HG02763 (cell line): ENCODE data around the gene CD109.
"Not testable (repeated sequence)": the region's sequence is repeated elsewhere in the genome, so short reads cannot be mapped to it uniquely, and the experiment has no call there.

ENCODE experiments used
- ATAC-seq: cut with Tn5 transposase; IDR thresholded peaks from one replicate; pipeline ENCODE4 v1.9.1; 2021; ENCODE audit warnings: mild to moderate bottlenecking, moderate library complexity; ENCODE audit not compliant: unreplicated experiment

CD109 gene

GRCh38 chr6:73782911-73783310, 86.9 kb downstream of the CD109 start:
- no peak for ATAC-seq

GRCh38 chr6:73784726-73785505, 88.9 kb downstream of the CD109 start:
- no peak for ATAC-seq

- ATAC-seq = no peak
Measured at GRCh38 chr6:73790574-73790973, 94.6 kb downstream of the CD109 start.

DNA sequence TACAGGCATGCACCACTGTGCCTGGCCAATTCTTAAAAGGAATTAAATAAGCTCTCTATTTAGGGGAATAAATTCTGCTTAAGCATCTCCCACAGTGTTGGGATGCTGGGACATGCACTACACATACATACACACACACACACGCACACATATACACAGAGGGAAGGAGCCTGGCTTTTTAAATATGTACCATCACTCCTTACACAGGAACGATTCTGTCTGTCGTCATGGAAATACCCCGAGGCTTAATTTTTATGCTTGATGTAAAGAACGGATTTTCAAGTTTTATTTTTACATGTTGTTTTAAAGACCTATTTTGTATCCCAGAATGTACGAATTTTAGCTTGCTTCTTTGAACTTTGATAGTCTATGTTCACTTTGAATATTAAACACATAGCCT, 95.3 kb downstream of the CD109 start:
- no peak for ATAC-seq

GRCh38 chr6:73792738-73793137, 96.7 kb downstream of the CD109 start:
- ATAC-seq = no peak

DNA sequence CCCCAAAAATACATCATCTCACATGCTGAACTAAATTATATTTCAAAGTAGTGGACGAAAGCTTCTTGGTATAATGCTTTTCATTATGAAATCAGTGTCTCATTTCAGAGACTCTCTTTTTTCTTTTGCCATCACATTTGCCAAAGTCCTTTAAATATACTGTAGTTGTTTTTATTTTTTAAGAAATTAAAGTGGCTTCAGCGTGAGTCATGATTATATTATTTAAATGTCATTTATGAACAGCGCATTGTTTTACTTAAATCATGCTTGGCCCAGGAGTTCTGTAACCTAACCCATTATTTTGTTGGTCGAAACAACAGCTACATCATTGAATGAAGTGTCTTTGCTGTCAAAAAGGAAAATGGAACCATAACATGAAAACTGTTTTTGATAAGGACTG, 100.9 kb downstream of the CD109 start:
- no peak for ATAC-seq

- ATAC-seq = no peak
Measured at GRCh38 chr6:73797861-73798260, 101.9 kb downstream of the CD109 start.

DNA sequence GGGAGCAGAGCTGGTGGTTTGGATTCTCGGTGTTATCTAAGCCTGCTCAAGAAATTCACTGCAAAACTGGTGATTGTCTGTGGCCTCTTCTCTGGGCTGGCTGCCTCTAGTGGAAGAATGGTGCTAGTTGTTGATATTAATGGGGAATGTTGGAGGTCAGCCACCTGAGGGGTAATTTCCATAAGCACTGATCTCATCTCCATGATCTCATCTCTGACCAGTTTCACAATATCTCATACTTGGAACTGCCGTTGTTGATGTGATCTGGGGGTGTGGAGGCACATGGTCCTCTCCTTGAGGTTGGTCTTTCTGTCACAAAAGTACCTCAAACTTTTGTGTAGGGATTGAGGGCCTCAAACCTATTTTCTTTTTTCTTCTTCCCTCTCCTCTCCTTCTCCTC, 102.6 kb downstream of the CD109 start:
- ATAC-seq = peak; percentile 75

DNA sequence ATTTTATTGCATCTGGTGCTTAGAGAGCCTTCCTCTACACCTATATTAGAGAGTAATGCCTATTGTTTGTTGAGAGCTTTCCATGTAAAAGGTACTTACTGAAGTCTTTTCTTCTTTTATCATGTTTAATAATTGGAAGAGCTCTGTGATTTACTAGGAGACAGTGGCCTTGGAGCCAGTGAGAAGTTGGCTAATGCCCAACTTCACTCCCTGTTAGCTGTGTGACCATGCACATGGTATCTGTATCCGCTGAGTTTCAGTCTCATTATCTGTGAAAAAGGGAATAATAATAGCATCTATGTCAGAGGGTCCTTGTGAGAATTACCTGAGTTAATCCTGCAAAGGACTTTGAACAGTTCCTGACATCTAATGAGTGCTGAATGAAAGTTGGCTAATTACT, 105.0 kb downstream of the CD109 start:
- ATAC-seq = no peak

DNA sequence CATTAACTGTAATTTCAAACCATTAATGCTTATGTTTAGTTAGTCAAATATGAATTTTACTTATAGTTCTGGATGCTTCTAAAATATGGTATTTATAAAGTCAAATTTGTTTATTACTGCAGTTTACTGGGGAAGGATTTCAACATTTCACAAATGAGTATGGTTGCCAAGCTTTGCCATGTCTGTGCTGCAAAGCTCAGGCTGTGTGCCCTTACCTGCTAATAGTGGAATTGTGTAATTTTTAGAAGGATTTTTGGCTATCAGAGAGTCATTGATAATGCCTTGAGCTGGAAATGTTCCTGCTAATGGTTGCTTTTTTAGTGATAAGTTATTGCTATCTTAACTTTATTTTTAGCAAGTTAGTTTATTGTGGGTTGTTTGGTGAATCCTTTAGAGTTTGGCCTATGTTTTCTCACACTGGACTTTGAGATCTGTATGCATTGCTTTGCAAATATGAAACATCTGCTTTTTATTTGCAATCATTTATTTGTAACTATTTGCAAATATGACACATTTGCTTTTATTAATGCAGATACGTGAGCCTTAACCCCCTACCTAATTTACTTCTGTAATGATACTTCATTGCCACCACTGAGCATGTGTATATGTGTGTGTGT, 105.8 kb downstream of the CD109 start:
- ATAC-seq = no peak

DNA sequence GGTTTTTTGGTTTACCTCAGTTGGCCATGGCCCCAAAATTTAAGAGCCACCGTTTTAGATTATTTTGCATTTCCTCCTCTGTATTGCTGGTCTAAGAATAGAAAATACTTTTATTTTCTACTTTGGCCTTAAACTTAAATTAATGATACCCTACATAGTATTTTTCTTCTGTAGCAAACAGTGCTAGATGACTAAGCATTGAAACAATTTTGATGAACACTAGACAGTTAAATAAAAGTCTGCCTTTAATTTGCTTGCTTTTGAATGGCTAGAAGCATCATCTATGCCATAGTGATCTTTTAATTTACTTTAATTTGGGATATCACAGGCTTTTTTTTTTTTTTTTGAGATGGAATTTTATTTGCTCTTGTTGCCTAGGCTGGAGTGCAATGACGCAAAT, 106.4 kb downstream of the CD109 start:
- no peak for ATAC-seq

GRCh38 chr6:73803562-73804241, 107.7 kb downstream of the CD109 start:
- ATAC-seq = no peak

DNA sequence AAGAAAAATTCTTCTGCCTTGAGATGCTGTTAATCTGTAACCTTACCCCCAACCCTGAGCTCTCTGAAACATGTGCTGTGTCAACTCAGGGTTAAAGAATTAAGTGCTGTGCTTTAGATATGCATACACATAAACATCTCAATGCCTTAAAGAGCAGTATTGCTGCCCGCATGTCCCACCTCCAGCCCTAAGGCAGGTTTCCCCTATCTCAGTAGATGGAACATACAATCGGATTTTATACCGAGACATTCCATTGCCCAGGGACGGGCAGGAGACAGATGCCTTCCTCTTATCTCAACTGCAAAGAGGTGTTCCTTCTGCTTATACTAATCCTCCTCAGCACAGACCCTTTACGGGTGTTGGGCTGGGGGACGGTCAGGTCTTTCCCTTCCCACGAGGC, 109.2 kb downstream of the CD109 start:
- not testable (repeated sequence) for ATAC-seq

DNA sequence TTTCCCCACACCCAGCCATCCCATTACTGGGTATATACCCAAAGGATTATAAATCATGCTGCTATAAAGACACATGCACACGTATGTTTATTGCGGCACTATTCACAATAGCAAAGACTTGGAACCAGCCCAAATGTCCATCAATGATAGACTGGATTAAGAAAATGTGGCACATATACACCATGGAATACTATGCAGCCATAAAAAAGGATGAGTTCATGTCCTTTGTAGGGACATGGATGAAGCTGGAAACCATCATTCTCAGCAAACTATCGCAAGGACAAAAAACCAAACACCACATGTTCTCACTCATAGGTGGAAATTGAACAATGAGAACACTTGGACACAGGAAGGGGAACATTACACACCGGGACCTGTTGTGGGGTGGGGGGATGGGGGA, 110.0 kb downstream of the CD109 start:
- not testable (repeated sequence) for ATAC-seq

DNA sequence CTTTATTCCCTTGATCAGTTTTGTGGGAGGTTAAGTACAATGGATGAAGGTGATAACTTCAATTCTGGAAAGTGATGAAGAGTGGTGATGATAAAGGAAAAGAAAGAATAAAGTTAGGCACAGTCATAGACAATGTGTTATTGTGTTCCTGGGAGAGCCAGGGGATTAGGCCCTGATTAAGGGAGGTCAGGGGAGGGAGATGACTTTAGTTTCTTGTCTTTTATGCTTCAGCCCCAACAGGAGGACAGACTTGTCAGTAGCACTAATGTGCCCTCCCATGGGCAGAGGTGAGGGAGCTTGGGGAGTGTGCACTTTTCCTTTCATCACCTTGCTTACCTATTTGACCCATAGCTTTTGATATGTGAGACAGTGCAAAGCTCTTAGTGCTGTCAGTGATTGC, 115.7 kb downstream of the CD109 start:
- ATAC-seq = no peak

GRCh38 chr6:73817253-73817652, 121.2 kb downstream of the CD109 start:
- ATAC-seq = no peak

DNA sequence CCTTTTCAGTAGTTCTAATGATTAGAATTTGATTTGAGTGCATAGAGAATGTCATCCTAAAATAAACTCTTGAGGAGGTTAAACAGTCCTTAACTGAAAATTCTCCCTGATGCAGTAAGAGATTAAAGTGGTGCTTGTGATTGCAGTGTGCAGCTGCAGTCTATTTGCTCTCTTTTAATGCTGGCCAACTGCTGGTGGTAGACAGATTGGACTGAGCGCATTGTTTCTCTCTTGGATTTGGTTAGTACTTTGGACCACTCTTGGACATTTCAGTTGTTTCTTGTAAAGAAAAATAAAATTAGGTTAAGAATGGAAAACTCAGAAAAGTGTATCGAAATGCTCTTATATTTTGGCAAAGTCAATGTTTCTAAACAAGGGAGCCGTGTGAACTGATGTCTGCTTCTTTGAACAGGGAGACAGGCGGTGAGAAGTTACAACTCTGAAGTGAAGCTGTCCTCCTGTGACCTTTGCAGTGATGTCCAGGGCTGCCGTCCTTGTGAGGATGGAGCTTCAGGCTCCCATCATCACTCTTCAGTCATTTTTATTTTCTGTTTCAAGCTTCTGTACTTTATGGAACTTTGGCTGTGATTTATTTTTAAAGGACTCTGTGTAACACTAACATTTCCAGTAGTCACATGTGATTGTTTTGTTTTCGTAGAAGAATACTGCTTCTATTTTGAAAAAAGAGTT, 127.2 kb downstream of the CD109 start:
- no peak for ATAC-seq

DNA sequence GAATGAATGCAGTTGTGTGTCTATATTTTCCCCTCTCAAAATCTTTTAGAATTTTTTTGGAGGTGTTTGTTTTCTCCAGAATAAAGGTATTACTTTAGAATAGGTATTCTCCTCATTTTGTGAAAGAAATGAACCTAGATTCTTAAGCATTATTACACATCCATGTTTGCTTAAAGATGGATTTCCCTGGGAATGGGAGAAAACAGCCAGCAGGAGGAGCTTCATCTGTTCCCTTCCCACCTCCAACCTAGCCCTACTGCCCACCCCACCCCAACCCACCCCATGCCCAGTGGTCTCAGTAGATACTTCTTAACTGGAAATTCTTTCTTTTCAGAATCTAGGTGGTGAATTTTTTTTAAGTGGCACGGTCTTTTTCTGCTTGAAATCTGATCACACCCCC, 127.8 kb downstream of the CD109 start:
- no peak for ATAC-seq

DNA sequence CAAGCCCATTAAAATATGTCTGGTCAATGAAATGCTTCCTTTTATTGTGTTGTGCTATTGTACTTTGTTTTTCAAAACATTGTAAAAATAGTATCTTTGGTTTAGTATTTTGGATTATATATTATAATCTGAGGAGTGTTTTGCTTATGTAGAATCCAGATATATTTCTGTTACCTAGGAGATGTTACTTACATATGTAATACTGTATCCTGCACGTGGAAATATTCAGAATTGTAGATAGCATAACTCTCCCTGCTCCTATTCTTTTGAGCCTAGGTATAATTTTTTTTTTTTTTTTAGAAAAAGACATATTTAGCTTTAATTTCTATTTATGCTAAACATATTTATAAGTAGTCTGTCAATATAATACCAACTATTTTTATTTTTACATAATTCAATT, 130.6 kb downstream of the CD109 start:
- no peak for ATAC-seq

DNA sequence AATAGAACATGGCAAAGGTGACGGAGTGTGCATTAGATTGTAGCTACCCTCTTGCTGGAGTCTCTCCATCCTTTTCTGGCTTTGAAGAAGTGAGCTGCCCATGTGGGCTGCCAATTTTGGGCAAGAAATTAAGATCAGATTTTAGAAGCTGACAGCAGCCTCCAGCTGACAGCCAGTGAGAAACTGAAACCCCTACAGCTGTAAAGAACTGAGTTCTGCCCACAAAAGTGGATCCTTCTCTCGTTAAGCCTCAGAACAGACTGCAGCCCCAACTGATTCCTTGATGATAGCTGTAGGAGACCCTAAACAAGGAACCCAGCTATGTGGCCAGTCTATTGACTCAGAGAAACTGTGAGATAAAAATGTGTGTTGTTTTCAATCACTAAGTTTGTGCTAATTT, 134.1 kb downstream of the CD109 start:
- ATAC-seq = no peak

DNA sequence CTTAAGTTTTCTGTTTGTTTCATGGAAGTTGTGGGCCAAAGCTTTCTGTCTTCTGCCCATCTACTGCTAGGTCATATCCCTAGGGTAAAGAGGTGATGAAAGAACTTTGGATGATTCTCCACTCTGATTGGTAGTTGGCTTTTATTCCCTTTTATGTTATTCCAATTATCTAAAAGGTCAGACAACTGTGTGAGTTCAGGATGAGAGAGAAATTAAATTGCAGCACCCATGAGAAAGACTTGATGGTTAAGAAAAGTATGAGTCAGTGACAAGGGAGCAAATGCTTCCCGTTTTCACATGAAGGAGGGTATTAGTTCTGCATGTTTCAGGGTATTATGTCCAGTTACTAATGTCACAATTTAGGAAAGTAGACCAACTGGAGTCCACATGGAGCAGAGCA, 136.3 kb downstream of the CD109 start:
- ATAC-seq = no peak

- not testable (repeated sequence) for ATAC-seq
Measured at GRCh38 chr6:73844696-73845095, 148.7 kb downstream of the CD109 start.
